Measurements from ENCODE around the gene TXNRD1.
A peak's percentile ranks its signal among the peaks of the same experiment; 100 is the strongest.
"Not testable (repeated sequence)": the region's sequence is repeated elsewhere in the genome, so short reads cannot be mapped to it uniquely, and the experiment has no call there.

The TXNRD1 gene

DNA sequence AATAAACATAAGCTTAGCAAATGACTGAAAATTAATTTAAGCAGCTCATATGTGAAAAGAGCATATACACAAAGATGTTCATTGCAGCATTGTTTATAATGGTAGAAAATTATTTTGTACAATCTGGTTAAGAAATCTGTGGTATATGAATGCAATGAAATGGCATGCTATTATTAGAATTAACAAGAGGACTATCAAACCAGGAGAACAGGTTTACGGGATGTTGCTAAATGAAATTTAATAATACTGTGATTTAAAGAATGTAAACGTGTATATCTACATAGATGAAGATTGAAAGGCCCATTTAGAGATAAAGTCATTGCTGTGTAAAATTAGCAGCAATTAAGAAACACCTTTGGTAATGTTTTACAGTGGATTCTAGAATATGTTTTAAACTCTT lies 158.5 kb downstream of the TXNRD1 start:
- no peak for ATAC-seq
- DNase-seq = no peak

DNA sequence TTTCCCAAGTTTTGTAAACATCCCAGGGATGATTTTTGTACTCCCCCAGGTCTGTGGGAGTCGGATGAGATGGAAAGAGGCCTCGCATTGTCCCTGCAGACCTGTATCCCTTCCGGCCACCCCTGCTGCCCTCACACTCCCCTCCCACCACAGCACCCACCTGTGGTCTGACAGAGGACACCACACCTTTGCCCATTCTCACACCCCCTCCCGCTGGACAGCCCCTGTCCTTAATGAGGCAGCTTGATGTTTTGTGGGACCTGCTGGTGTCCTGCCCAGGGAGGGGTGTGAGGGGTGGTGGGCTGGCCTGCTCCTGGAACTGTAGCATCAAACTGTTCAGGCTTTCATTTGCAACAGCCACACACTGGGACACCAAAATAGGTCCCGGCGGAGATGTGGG lies 159.2 kb downstream of the TXNRD1 start:
- ATAC-seq = no peak

DNA sequence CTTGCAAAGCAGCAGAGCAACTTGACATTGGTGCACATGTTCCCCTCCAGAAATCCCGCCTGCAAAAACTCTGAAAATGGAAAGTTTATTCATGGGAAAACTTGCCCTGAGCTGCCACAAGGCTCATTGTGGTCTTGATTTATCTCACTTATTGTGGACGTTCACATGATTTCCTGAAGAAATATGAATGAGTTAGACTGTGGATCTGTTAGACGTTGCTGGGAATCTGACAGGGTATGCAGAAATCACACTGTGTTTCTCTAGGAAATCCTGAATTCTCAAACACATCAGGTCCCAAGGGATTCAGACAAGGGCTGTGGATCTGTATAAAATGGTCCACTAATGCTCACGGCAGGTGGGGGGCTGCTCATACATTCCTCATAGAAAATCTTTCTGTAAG lies 160.2 kb downstream of the TXNRD1 start:
- no peak for DNase-seq
- ATAC-seq = no peak

More for the DNA sequence above, 159.2 kb downstream of the TXNRD1 start:
- DNase-seq = no peak

DNA sequence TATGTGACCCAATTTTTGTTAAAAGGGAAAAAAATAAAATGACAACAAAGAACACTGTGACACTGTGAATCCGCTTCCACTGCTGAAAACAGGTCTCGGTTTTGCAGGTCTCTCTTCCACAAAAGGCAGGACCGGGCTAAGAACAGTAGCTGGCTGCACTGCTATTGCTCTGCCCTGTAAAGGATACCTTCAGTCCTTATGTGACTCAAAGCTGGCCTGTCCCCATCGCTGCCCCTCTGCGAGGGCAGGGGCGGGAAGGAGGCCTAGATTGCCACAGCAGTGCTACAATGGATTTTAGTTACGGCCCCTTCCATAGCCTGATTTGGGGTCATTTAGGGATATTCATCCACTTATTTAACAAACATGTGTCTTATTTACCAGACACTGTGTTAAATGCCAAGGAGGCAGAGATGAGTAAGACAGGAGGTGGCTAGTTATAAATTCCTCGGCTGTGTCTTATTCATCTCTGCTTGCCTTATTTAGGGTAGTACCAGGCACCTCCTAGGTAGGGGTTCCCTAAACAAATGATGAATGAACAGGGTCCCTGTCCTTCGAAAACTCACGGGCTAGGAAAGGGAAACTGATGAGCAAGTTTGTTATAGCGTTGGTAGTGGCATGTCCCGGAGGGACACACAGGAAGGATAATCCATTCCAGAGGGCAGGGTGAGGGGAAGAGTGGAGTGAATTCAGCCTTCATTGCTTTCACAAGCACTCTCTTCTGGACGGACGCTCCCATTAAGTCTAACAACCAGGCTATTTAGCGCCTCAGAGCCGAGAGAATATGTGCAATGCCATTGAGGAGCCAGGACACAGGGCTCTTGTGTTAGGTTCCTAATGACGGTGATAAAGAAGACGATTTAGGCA lies 161.3 kb downstream of the TXNRD1 start:
- DNase-seq = no peak
- ATAC-seq = no peak

DNA sequence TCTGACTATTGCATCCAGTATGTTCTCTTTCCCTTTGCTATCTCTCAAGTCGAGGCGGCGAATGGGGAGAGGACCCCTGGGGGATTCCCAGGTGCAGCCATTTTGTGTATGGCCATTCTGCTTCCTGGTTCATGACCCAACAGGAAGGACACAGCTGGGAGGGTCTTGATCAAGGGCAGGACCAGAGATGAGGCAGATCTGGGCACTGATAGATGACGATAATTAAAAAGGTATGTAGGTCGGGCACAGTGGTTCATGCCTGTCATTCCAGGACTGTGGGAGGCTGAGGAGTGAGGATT lies 161.9 kb downstream of the TXNRD1 start:
- ATAC-seq (no peak), DNase-seq (no peak)

DNA sequence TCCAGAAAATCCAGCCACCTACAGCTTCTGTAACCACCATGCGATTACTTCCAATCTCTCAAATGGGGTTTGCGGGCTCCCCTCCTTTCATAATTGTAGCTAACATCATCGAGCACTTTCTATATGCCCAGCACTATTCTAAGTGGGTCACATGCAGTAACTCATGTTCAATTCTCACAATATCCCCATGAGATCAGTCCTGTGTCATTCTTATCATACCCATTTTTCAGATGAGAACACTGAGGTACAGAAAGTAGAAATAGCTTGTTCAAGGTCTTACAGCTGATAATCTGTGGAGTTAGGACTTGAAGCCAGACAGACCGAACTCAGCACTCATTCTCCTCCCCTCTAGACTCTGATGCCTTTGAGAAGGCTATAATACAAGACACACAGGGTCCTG lies 162.8 kb downstream of the TXNRD1 start:
- DNase-seq (no peak), ATAC-seq (no peak)

DNA sequence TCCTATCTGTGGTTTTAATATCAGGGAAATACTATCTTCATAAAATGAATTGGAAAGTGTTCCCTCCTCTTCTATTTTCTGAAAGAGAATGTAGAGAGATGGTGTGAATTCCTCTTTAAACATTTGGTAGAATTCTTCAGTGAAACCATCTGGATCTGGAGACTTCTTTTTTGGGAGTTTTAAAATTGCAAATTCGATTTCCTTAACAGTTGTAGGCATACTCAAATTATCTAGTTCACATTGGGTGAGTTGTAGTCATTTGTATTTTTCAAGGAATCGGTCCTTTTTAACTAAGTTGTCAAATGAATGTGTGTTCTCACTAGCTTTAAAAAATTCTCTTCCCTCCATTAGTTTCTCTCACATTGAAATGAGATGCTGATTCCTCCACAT lies 165.8 kb downstream of the TXNRD1 start:
- DNase-seq (no peak), ATAC-seq (no peak)

DNA sequence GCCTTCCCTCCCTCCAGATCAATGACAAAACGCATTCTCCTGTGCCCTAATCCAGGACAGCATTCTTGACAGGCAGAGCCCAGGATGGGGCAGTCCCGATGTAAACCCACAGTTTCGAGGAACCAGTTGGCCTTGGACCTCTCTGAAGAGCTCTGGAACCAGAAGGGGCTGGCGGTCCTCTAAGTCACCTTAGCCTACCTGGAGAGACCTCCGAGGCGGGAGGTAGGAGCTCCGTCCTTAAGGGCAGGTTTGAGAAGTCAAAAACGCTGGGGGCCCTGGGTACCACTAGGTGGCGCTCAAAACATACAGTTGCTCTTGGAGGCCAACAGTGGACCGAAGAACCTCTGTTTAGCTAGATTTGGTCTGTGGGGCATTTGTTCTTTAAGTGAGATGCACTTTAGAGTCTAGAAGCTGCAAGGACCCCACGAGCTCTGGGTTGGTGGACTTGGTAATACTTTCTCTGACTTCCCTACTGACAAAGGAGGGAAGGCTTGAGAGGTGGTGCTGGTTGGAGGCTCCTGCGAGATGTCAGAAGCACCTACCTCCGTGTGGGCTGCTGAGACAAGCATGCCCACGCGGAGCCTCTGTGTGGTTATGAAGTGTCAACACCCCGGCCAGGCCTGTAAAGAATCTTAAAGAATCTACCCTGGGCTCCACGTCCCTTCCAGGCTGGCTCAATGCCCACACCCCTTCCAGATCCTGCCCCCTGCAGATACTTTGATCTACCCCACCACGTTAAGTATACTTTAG lies 166.3 kb downstream of the TXNRD1 start:
- ATAC-seq (peak; percentile 81), DNase-seq (peak; percentile 86)

DNA sequence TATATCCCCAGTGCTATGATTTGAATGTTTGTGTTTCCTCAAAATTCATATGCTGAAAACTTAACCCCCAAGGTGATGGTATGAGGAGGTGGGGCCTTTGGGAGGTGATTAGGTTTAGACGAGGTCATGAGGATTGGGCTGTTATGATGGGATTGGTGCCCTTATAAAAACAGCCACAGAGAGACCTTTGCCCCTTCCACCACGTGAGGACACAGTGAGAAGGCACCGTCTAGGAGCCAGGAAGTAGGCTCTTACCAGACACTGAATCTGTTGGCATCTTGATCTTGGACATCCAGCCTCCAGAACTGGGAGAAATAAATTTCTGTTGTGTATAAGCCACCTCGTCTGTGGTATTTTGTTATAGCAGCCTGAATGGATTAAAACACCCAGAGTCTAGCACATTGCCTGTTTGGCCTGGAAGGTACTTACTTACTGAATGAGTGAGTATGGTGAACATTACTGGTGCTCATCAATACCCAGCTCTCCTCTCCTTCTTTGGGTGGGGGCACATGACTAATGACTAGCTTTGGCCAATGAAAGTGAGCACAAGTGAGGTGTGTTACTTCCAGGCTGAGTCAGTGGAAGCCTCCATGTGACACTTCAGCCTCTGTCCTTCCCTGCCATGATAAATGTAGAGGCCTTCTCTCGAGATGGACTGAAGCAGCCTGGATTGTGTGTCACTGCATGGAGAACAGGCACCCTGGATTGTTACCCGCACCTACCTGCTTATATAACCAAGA lies 168.7 kb downstream of the TXNRD1 start:
- ATAC-seq = peak; percentile 76
- DNase-seq = no peak

DNA sequence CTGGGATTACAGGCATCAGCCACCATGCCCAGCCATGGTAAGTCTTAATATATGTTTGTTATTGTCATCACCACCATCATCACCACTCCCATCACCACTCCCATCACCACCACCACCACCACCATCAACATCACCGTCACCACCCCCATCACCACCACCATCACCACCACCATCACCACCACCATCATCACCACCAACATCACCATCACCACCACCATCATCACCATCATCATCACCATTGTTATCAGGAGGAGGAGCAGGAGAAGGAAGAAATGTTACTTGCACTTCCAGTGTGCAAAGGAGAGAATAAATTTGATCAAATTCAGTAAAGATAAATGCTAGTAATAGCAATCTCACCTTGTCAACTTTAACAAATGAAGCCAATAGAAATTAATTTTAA lies 169.9 kb downstream of the TXNRD1 start:
- ATAC-seq (no peak), DNase-seq (no peak)

DNA sequence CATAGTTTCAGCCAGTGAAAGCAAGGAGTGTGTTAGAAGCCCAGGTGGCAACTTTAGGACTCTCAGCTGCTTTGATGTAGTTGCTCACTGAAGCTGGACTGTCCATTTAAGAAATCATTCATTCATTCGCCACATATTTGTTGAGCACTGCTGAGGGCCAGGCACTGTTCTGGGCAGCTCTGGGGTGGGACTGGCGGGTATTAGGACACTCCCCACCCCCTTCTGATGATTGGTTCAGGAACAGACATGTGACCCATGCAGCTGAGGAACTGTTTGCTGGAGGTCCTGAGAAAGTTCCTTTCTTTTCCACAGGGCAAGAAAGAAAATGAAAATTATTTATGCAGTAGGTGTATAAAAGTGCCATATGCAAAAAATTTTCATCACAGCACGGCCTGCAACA lies 170.9 kb downstream of the TXNRD1 start:
- ATAC-seq (no peak), DNase-seq (no peak)

DNA sequence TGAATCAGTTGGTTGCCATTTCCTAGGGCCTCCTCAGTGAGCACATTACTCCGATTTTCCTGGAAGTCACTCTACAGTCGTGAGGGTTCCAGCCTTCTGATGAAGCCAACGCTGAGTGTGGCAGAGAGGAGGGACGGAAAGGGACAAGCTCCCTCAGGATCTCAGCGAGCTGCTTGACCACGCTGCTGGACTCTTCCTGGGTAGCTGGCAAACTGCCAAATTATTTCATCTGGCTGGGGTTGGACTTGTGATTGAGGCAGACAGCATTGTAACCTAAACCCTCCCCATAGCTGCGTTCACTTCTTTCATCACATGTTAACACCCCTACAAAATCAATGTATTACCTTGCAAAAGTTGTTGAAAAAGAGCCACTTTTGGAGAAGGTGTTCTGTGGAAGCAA lies 171.6 kb downstream of the TXNRD1 start:
- DNase-seq = no peak
- no peak for ATAC-seq

DNA sequence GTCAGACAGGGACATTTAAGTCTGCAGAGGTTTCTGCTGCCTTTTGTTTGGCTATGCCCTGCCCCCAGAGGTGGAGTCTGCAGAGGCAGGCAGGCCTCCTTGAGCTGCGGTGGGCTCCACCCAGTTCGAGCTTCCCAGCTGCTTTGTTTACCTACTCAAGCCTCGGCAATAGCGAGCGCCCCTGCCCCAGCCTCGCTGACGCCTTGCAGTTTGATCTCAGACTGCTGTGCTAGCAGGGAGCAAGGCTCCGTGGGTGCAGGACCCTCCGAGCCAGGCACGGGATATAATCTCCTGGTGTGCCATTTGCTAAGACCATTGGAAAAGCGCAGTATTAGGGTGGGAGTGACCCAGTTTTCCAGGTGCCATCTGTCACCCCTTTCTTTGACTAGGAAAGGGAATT lies 178.5 kb downstream of the TXNRD1 start:
- ATAC-seq = not testable (repeated sequence)

More for the DNA sequence above, 178.5 kb downstream of the TXNRD1 start:
- DNase-seq = not testable (repeated sequence)

All from stimulated activated naive CD8-positive, alpha-beta T cell treated with anti-CD3 and anti-CD28 coated beads, Interleukin-15, Interleukin-2, amounts not matched to agents 100 U/mL and 50 U/mL, for 24 hours (primary cell).